ENCODE measurements around the gene DSC2. TPM values are rescaled to one million over a fixed set of nuclear protein-coding genes. Genes with fewer than 3 reads are reported as not detected.
"Not testable (repeated sequence)": the region's sequence is repeated elsewhere in the genome, so short reads cannot be mapped to it uniquely, and the experiment has no call there.

Gene DSC2
- total RNA-seq, 2 donors from 2014 or later, result 58.4 to 72.4 TPM

GRCh38 chr18:31030574-31031278, 71.5 kb downstream of the DSC2 start:
- Histone ChIP-seq H3K27ac (ENCODE audit: low read depth, low read length) (no peak overlapping the region), H3K4me3 (ENCODE audit: low read length) (no peak overlapping the region), H3K9ac (ENCODE audit: extremely low read depth, low read length, poor library complexity, severe bottlenecking) (no peak overlapping the region), H3K27me3 (ENCODE audit: control insufficient read depth, insufficient read depth, low read length, poor library complexity, severe bottlenecking) (no peaks in the 10 kb centered on the region), H3K4me1 (ENCODE audit: control insufficient read depth, insufficient read depth, low read length) (no peaks in the 10 kb centered on the region), H3K36me3 (ENCODE audit: control insufficient read depth, insufficient read depth, low read length) (no peaks in the 10 kb centered on the region), H3K9me3 (ENCODE audit: control insufficient read depth, low read length) (no peaks in the 10 kb centered on the region)
- H3K4me1 Mint-ChIP-seq, result no peaks in the 10 kb centered on the region
- H3K4me3 Mint-ChIP-seq, result no peak overlapping the region
- TF ChIP-seq CTCF (conservative IDR thresholded peaks at IDR 0.05), result no peak
- H3K27ac Mint-ChIP-seq, result no peak overlapping the region
- no peak for DNase-seq
- no peaks in the 10 kb centered on the region for H3K36me3 Mint-ChIP-seq (ENCODE audit: low read depth)
- H3K27me3 Mint-ChIP-seq (ENCODE audit: insufficient read depth), result peaks cover 4% of the 10 kb centered on the region
- WGBS, 2 experiments (ENCODE audit: insufficient coverage in 1 of 2, insufficient read length in 1 of 2), result 86 to 100% methylated on average over 1 to 2 of the region's 4 CpGs
- H3K9me3 Mint-ChIP-seq, result no peaks in the 10 kb centered on the region

GRCh38 chr18:31015715-31016434, 86.3 kb downstream of the DSC2 start:
- Mint-ChIP-seq H3K4me1 (no peaks in the 10 kb centered on the region), H3K4me3 (no peak overlapping the region), H3K9me3 (no peaks in the 10 kb centered on the region), H3K36me3 (ENCODE audit: low read depth) (no peaks in the 10 kb centered on the region), H3K27ac (no peak overlapping the region), H3K27me3 (ENCODE audit: insufficient read depth) (no peaks in the 10 kb centered on the region)
- H3K9me3 ChIP-seq (ENCODE audit: control insufficient read depth, low read length), result no peaks in the 10 kb centered on the region
- H3K9ac ChIP-seq (ENCODE audit: extremely low read depth, low read length, poor library complexity, severe bottlenecking), result no peak overlapping the region
- DNase-seq, result no peak
- no peak overlapping the region for H3K27ac ChIP-seq (ENCODE audit: low read depth, low read length)
- H3K4me1 ChIP-seq (ENCODE audit: control insufficient read depth, insufficient read depth, low read length), result no peaks in the 10 kb centered on the region
- no peaks in the 10 kb centered on the region for H3K36me3 ChIP-seq (ENCODE audit: control insufficient read depth, insufficient read depth, low read length)
- H3K27me3 ChIP-seq (ENCODE audit: control insufficient read depth, insufficient read depth, low read length, poor library complexity, severe bottlenecking), result no peaks in the 10 kb centered on the region
- no peak overlapping the region for H3K4me3 ChIP-seq (ENCODE audit: low read length)
- 89% methylated on average over 3 of the region's 3 CpGs; no CpG with 5 or more reads in 1 of the 2 experiments for WGBS, 2 experiments (ENCODE audit: insufficient coverage in 1 of 2, insufficient read length in 1 of 2)
- TF ChIP-seq CTCF (conservative IDR thresholded peaks at IDR 0.05), result no peak

GRCh38 chr18:31011455-31011854, 90.8 kb downstream of the DSC2 start:
- H3K4me3 Mint-ChIP-seq; H3K27me3 ChIP-seq (ENCODE audit: control insufficient read depth, insufficient read depth, low read length, poor library complexity, severe bottlenecking); H3K27me3 Mint-ChIP-seq (ENCODE audit: insufficient read depth); H3K4me3 ChIP-seq (ENCODE audit: low read length); H3K36me3 Mint-ChIP-seq (ENCODE audit: low read depth); H3K27ac Mint-ChIP-seq; H3K36me3 ChIP-seq (ENCODE audit: control insufficient read depth, insufficient read depth, low read length); H3K4me1 ChIP-seq (ENCODE audit: control insufficient read depth, insufficient read depth, low read length); H3K4me1 Mint-ChIP-seq; H3K9me3 Mint-ChIP-seq; DNase-seq; H3K9ac ChIP-seq (ENCODE audit: extremely low read depth, low read length, poor library complexity, severe bottlenecking); H3K27ac ChIP-seq (ENCODE audit: low read depth, low read length); H3K9me3 ChIP-seq (ENCODE audit: control insufficient read depth, low read length): not testable (repeated sequence)
- 91% methylated on average over 7 of the region's 7 CpGs; no CpG with 5 or more reads in 1 of the 2 experiments for WGBS, 2 experiments (ENCODE audit: insufficient coverage in 1 of 2, insufficient read length in 1 of 2)

Data from endodermal cell (in vitro differentiated cells).